H1 (cell line): ENCODE results near the gene MACROD2.

ENCODE experiments used
- EP300 ChIP-seq, 2 experiments: IDR thresholded peaks; 1 replicate in 1 of 2; 2 replicates in 1 of 2; pipeline ENCODE4 v1.6.1; 2011 to 2012; ENCODE audit warnings: low read depth in 2 of 2, low read length in 2 of 2, mild to moderate bottlenecking in 2 of 2, borderline replicate concordance in 1 of 2, inconsistent platforms in 1 of 2, moderate library complexity in 1 of 2
- POLR2AphosphoS5 ChIP-seq: IDR thresholded peaks from 2 replicates; pipeline ENCODE4 v1.6.1; 2011; ENCODE audit warnings: low read depth, low read length
- RAD21 ChIP-seq, 2 experiments: IDR thresholded peaks in 1 of 2; conservative IDR thresholded peaks in 1 of 2; 2 replicates each; pipeline ENCODE4 v1.6.1; 2011; ENCODE audit warnings: low read depth in 2 of 2, low read length in 2 of 2, improper control_type of control experiment in 1 of 2, inconsistent platforms in 1 of 2, mild to moderate bottlenecking in 1 of 2, moderate library complexity in 1 of 2
- RFX5 ChIP-seq: IDR thresholded peaks from 2 replicates; pipeline ENCODE4 v1.6.1; 2011; ENCODE audit warnings: low read depth, low read length, improper control_type of control experiment, borderline replicate concordance
- SIN3A ChIP-seq, 2 experiments: IDR thresholded peaks in 1 of 2; conservative IDR thresholded peaks in 1 of 2; 2 replicates each; pipeline ENCODE4 v1.6.1; 2011 to 2012; ENCODE audit warnings: low read length in 2 of 2, improper control_type of control experiment in 1 of 2, low read depth in 1 of 2, mild to moderate bottlenecking in 1 of 2
- SP4 ChIP-seq: IDR thresholded peaks from 2 replicates; pipeline ENCODE4 v1.6.1; 2012; ENCODE audit warnings: low read length, inconsistent platforms
- YY1 ChIP-seq: IDR thresholded peaks from 2 replicates; pipeline ENCODE4 v1.6.1; 2011; ENCODE audit warnings: low read depth, mild to moderate bottlenecking, low read length
- TF ChIP-seq, protein P1 (sequence below), 3 experiments: IDR thresholded peaks; 1 replicate in 2 of 3; 2 replicates in 1 of 3; pipeline versions ENCODE4 v1.5.1 to v1.6.1; 2011; ENCODE audit warnings: low read length in 3 of 3, mild to moderate bottlenecking in 3 of 3, inconsistent platforms in 2 of 3, low read depth in 1 of 3, moderate library complexity in 1 of 3; ENCODE audit not compliant: insufficient read depth in 1 of 3; ENCODE audit errors: control extremely low read depth in 1 of 3

DNA sequence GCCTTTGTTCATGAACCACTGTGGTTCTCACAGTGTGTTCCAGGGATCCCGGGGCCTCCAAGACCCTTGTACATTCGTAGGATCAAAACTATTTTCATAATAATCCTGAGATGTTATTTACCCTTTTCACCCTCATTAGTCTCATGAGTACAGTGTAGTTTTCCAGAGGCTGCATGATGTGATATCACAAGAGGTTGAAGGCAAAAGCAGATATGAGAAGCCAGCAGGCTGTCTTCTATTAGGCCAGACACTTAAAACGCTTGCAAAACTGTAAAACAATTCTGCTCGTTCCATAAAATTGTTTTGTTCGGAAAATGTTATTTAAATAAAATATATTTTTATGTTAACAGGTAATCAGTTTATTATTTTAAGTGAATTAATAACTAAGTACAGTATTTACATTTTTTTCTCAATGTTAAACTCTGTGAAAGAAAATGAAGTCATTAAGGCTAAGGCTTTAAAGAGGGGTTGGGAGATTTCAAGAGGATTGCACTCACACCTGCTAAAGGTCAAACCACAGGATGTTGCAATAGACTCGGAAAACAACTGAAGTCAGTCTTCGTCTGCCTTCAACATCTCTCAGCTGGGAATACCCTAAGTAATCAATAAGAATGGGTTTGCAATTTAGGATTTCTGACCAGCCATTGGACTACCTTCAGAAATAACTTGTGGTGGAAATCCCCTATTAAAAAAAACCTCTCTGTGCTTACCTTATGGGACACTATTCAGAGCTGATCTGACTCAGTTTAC lies 2103.7 kb downstream of the MACROD2 start:
- TF ChIP-seq, protein P1, sequence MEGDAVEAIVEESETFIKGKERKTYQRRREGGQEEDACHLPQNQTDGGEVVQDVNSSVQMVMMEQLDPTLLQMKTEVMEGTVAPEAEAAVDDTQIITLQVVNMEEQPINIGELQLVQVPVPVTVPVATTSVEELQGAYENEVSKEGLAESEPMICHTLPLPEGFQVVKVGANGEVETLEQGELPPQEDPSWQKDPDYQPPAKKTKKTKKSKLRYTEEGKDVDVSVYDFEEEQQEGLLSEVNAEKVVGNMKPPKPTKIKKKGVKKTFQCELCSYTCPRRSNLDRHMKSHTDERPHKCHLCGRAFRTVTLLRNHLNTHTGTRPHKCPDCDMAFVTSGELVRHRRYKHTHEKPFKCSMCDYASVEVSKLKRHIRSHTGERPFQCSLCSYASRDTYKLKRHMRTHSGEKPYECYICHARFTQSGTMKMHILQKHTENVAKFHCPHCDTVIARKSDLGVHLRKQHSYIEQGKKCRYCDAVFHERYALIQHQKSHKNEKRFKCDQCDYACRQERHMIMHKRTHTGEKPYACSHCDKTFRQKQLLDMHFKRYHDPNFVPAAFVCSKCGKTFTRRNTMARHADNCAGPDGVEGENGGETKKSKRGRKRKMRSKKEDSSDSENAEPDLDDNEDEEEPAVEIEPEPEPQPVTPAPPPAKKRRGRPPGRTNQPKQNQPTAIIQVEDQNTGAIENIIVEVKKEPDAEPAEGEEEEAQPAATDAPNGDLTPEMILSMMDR (IDR thresholded peaks at IDR 0.05; ENCODE audit: control extremely low read depth in 1 of 3, insufficient read depth in 1 of 3, low read depth in 1 of 3, low read length in 3 of 3), result no peak
- TF ChIP-seq SIN3A (conservative IDR thresholded peaks at IDR 0.05 in 1 of 2, IDR thresholded peaks at IDR 0.05 in 1 of 2; ENCODE audit: low read depth in 1 of 2, low read length in 2 of 2), result no peak
- no peak for TF ChIP-seq POLR2AphosphoS5
- TF ChIP-seq RAD21 (IDR thresholded peaks at IDR 0.05 in 1 of 2, conservative IDR thresholded peaks at IDR 0.05 in 1 of 2; ENCODE audit: low read depth in 2 of 2, low read length in 2 of 2), result no peak
- no peak for TF ChIP-seq EP300 (IDR thresholded peaks at IDR 0.05; ENCODE audit: borderline replicate concordance in 1 of 2, low read depth in 2 of 2, low read length in 2 of 2)
- no peak for TF ChIP-seq RFX5
- TF ChIP-seq SP4, result no peak
- TF ChIP-seq YY1, result no peak
